GM23338 (cell line): Measurements from ENCODE around the gene GPI. TPM values are rescaled to one million over a fixed set of nuclear protein-coding genes. Genes with fewer than 3 reads are reported as not detected.

ENCODE experiments used
- ATAC-seq: fragments of 200-7000 bp; cut with Tn5 transposase; 3 replicates; pipeline ENCODE4 v1.9.1; 2020
- DNase-seq: peaks from one replicate; pipeline ENCODE4 v3.0.0-alpha.2; 2015; ENCODE audit warnings: low spot score
- H2AFZ ChIP-seq: fragments of 200-600 bp; sonication (generic); 2 replicates; pipeline ENCODE4 v1.8.0; 2016; ENCODE audit warnings: antibody characterized with exemption, mild to moderate bottlenecking, moderate library complexity
- H3F3A ChIP-seq: fragments of 200-600 bp; sonication (generic); replicated peaks from 2 replicates; pipeline ENCODE4 v1.8.0; 2017; ENCODE audit warnings: antibody characterized with exemption, mixed run types, low read depth
- H3K27ac ChIP-seq: fragments of 200-600 bp; sonication (generic); 2 replicates; pipeline ENCODE4 v1.6.1; 2016; ENCODE audit warnings: low read depth
- H3K27me3 ChIP-seq: fragments of 200-600 bp; sonication (generic); 2 replicates; pipeline ENCODE4 v1.8.0; 2016; ENCODE audit warnings: mild to moderate bottlenecking, mixed run types, moderate library complexity; ENCODE audit not compliant: insufficient read depth
- H3K36me3 ChIP-seq: fragments of 200-600 bp; sonication (generic); 2 replicates; pipeline ENCODE4 v1.8.0; 2016; ENCODE audit warnings: mild to moderate bottlenecking; ENCODE audit not compliant: insufficient read depth
- H3K4me1 ChIP-seq: fragments of 200-600 bp; sonication (generic); 2 replicates; pipeline ENCODE4 v1.8.0; 2016; ENCODE audit warnings: mild to moderate bottlenecking, moderate library complexity; ENCODE audit not compliant: insufficient read depth
- H3K4me2 ChIP-seq: fragments of 200-600 bp; sonication (generic); 2 replicates; pipeline ENCODE4 v1.7.1; 2017; ENCODE audit warnings: mixed run types
- H3K4me3 ChIP-seq: fragments of 200-600 bp; sonication (generic); 2 replicates; pipeline ENCODE4 v1.6.1; 2016; ENCODE audit warnings: mixed run types
- H3K79me2 ChIP-seq: fragments of 200-600 bp; sonication (generic); replicated peaks from 2 replicates; pipeline ENCODE4 v1.8.0; 2017; ENCODE audit warnings: mild to moderate bottlenecking; ENCODE audit not compliant: insufficient read depth
- H3K9me2 ChIP-seq: fragments of 200-600 bp; sonication (generic); 2 replicates; pipeline ENCODE4 v1.8.0; 2017; ENCODE audit not compliant: insufficient read depth
- H4K20me1 ChIP-seq: fragments of 200-600 bp; sonication (generic); replicated peaks from 2 replicates; pipeline ENCODE4 v1.8.0; 2017; ENCODE audit warnings: mild to moderate bottlenecking; ENCODE audit not compliant: insufficient read depth
- H3K27ac Mint-ChIP-seq: 2 replicates; pipeline ENCODE4 v1.8.0; 2020; ENCODE audit warnings: inconsistent platforms, mild to moderate bottlenecking, moderate library complexity, mixed read lengths
- H3K27me3 Mint-ChIP-seq: 3 replicates; pipeline ENCODE4 v1.8.0; 2022; ENCODE audit warnings: low read depth, mild to moderate bottlenecking, moderate library complexity, mixed read lengths, inconsistent platforms; ENCODE audit not compliant: insufficient read depth, poor library complexity
- H3K36me3 Mint-ChIP-seq: 3 replicates; pipeline ENCODE4 v1.8.0; 2021; ENCODE audit warnings: low read depth, mild to moderate bottlenecking, inconsistent platforms, moderate library complexity, mixed read lengths
- H3K4me1 Mint-ChIP-seq: 3 replicates; pipeline ENCODE4 v1.8.0; 2020; ENCODE audit warnings: mild to moderate bottlenecking, inconsistent platforms, mixed read lengths
- H3K4me3 Mint-ChIP-seq: 3 replicates; pipeline ENCODE4 v1.8.0; 2021; ENCODE audit warnings: moderate library complexity, mild to moderate bottlenecking, inconsistent platforms, mixed read lengths
- H3K9me3 Mint-ChIP-seq: 3 replicates; pipeline ENCODE4 v1.8.0; 2020; ENCODE audit warnings: moderate library complexity, mild to moderate bottlenecking, inconsistent platforms, mixed read lengths
- CREB1 ChIP-seq: fragments of 250-450 bp; sonication (Bioruptor Pico); IDR thresholded peaks from 2 replicates; pipeline ENCODE4 v1.5.0; 2020; ENCODE audit warnings: low read depth, mild to moderate bottlenecking, moderate library complexity
- JUNB ChIP-seq: IDR thresholded peaks from one replicate; pipeline ENCODE4 v1.6.1; 2016; ENCODE audit warnings: antibody characterized with exemption; ENCODE audit not compliant: unreplicated experiment
- NANOG ChIP-seq: IDR thresholded peaks from 2 replicates; pipeline ENCODE4 v1.6.1; 2016; ENCODE audit warnings: antibody characterized with exemption, borderline replicate concordance
- POLR2AphosphoS5 ChIP-seq: IDR thresholded peaks from 2 replicates; pipeline ENCODE4 v1.6.1; 2016; ENCODE audit warnings: antibody characterized with exemption, low read depth
- STAT1 ChIP-seq: IDR thresholded peaks from one replicate; pipeline ENCODE4 v1.6.1; 2016; ENCODE audit warnings: antibody characterized with exemption; ENCODE audit not compliant: unreplicated experiment
- ZNF331 ChIP-seq: fragments of 250-450 bp; sonication (Bioruptor Pico); IDR thresholded peaks from 2 replicates; pipeline ENCODE4 v1.5.0; 2020; ENCODE audit warnings: low read depth, mild to moderate bottlenecking, moderate library complexity
- polyA plus RNA-seq: library from polyadenylated mRNA; unstranded; fragments of >200 nt; fragmentation: Nextera tagmentation; extraction: Ambion mirVana; gene quantifications from 2 replicates; pipeline ENCODE4 v1.2.1, GENCODE V29; 2016
- total RNA-seq: library from RNA; depleted of rRNA; stranded (reverse); fragments of >200 nt; shearing (Covaris generic); gene quantifications from 2 replicates; pipeline ENCODE4 v1.2.3, GENCODE V29; 2014
- TF ChIP-seq, protein P1 (sequence below): IDR thresholded peaks from one replicate; pipeline ENCODE4 v1.6.1; 2018; ENCODE audit warnings: antibody characterized with exemption; ENCODE audit not compliant: unreplicated experiment

Gene GPI
- total and polyA plus RNA-seq, 2 experiments from 2014 or later, result 136 to 327 TPM

DNA sequence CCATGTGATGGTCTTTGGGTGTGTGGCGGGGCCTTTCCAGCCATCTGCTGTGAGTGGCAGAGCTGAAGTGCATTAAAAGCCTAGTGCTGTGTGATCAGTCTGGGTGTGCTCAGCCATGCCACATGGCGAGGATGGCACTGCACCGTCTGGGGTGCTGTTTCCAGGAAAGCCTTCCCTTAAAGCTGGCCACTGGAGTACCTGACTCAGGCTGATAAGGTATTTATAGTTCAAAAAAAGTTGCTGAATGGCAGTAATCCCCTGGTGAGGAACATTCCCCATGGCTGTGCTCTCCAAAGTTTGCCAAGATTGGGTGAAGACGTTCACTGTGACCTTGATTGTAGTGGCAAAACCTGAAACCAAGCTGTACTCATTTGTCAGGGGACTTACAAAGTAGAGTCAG lies 6.0 kb downstream of the GPI start:
- H3K27me3 Mint-ChIP-seq, result peaks cover 5% of the 10 kb centered on the region
- TF ChIP-seq, protein P1, sequence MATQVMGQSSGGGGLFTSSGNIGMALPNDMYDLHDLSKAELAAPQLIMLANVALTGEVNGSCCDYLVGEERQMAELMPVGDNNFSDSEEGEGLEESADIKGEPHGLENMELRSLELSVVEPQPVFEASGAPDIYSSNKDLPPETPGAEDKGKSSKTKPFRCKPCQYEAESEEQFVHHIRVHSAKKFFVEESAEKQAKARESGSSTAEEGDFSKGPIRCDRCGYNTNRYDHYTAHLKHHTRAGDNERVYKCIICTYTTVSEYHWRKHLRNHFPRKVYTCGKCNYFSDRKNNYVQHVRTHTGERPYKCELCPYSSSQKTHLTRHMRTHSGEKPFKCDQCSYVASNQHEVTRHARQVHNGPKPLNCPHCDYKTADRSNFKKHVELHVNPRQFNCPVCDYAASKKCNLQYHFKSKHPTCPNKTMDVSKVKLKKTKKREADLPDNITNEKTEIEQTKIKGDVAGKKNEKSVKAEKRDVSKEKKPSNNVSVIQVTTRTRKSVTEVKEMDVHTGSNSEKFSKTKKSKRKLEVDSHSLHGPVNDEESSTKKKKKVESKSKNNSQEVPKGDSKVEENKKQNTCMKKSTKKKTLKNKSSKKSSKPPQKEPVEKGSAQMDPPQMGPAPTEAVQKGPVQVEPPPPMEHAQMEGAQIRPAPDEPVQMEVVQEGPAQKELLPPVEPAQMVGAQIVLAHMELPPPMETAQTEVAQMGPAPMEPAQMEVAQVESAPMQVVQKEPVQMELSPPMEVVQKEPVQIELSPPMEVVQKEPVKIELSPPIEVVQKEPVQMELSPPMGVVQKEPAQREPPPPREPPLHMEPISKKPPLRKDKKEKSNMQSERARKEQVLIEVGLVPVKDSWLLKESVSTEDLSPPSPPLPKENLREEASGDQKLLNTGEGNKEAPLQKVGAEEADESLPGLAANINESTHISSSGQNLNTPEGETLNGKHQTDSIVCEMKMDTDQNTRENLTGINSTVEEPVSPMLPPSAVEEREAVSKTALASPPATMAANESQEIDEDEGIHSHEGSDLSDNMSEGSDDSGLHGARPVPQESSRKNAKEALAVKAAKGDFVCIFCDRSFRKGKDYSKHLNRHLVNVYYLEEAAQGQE, result no peak
- TF ChIP-seq ZNF331 (CRISPR knock-in tag) (no peak), STAT1 (no peak), POLR2AphosphoS5 (no peak), CREB1 (CRISPR knock-in tag) (no peak)
- Histone ChIP-seq H3K9me2 (no peaks in the 10 kb centered on the region), H3K36me3 (peaks cover 37% of the 10 kb centered on the region), H3K27ac (no peak overlapping the region), H2AFZ (no peak overlapping the region), H3K27me3 (no peaks in the 10 kb centered on the region), H3F3A (peaks cover 6% of the 10 kb centered on the region), H3K4me3 (no peak overlapping the region), H4K20me1 (peaks cover 33% of the 10 kb centered on the region), H3K4me1 (no peaks in the 10 kb centered on the region; the same call in 1 of the 2 replicates), H3K4me2 (no peak overlapping the region), H3K79me2 (peaks cover 41% of the 10 kb centered on the region)
- peaks cover 5% of the 10 kb centered on the region for H3K4me1 Mint-ChIP-seq
- H3K9me3 Mint-ChIP-seq, result no peaks in the 10 kb centered on the region
- peaks cover 82% of the 10 kb centered on the region for H3K36me3 Mint-ChIP-seq
- DNase-seq (no peak), ATAC-seq (no peak)
- no peak overlapping the region for H3K27ac Mint-ChIP-seq
- H3K4me3 Mint-ChIP-seq, result no peak overlapping the region

DNA sequence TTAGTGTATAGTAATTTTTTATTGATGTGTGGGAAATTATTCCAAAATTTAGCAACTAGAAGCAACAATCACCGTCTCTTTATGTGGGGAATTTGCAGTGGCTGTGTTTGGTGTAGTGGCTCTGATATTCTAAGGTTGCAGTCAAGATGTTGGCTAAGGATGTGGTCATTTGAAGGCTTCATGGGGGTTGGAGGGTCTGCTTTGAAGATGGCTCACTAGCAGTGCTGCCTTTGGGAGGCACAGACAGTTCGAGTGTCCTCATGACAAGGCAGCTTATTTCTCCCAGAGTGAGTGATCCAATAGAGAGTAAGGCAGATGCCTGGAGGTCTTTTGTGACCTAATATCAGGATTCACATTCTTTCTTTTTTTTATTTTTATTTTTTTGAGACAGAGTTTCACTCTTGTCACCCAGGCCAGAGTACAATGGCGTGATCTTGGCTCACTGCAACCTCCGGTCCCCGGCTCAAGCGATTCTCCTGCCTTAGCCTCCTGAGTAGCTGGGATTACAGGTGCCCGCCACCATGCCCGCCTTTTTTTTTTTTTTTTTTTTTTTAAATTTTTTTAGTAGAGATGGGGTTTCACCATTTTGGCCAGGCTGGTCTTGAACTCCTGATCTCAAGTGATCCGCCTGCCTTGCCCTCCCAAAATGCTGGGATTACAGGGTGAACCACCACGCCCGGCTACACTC lies 8.7 kb downstream of the GPI start:
- no peaks in the 10 kb centered on the region for H3F3A ChIP-seq
- Mint-ChIP-seq H3K36me3 (peaks cover 70% of the 10 kb centered on the region), H3K4me1 (no peaks in the 10 kb centered on the region), H3K27ac (no peak overlapping the region), H3K9me3 (no peaks in the 10 kb centered on the region), H3K4me3 (no peak overlapping the region), H3K27me3 (peaks cover 2% of the 10 kb centered on the region)
- H3K4me3 ChIP-seq, result no peak overlapping the region
- peaks cover 14% of the 10 kb centered on the region for H4K20me1 ChIP-seq
- no peaks in the 10 kb centered on the region for H3K4me1 ChIP-seq
- no peak for TF ChIP-seq NANOG
- TF ChIP-seq CREB1 (CRISPR knock-in tag), result no peak
- no peak for TF ChIP-seq JUNB
- peaks cover 25% of the 10 kb centered on the region; the same call in 1 of the 2 replicates for H3K36me3 ChIP-seq
- peak overlapping the region; percentile 55; the same call in 1 of the 2 replicates for H3K27ac ChIP-seq
- no peak overlapping the region for H3K4me2 ChIP-seq
- ATAC-seq (no peak), DNase-seq (no peak)
- no peaks in the 10 kb centered on the region for H3K27me3 ChIP-seq
- H3K79me2 ChIP-seq, result peaks cover 28% of the 10 kb centered on the region; the same call in 1 of the 2 replicates
- H3K9me2 ChIP-seq, result no peaks in the 10 kb centered on the region
- no peak overlapping the region for H2AFZ ChIP-seq
